HL-60 (cell line): ENCODE results near the gene PGS1.

Source experiments
- CTCF ChIP-seq: IDR thresholded peaks from one replicate; pipeline ENCODE4 v1.5.1; 2011; ENCODE audit warnings: low read length, control low read depth, inconsistent platforms; ENCODE audit not compliant: insufficient read depth
- GABPA ChIP-seq: IDR thresholded peaks from 2 replicates; pipeline ENCODE4 v1.6.1; 2012; ENCODE audit warnings: low read depth
- POLR2AphosphoS5 ChIP-seq: IDR thresholded peaks from 2 replicates; pipeline ENCODE4 v1.6.1; 2012; ENCODE audit warnings: low read depth
- SPI1 ChIP-seq: IDR thresholded peaks from 2 replicates; pipeline ENCODE4 v1.6.1; 2012; ENCODE audit warnings: low read depth, mild to moderate bottlenecking, borderline replicate concordance
- TF ChIP-seq, protein P1 (sequence below): IDR thresholded peaks from 2 replicates; pipeline ENCODE4 v1.6.1; 2012; ENCODE audit warnings: low read depth; ENCODE audit not compliant: insufficient replicate concordance

DNA sequence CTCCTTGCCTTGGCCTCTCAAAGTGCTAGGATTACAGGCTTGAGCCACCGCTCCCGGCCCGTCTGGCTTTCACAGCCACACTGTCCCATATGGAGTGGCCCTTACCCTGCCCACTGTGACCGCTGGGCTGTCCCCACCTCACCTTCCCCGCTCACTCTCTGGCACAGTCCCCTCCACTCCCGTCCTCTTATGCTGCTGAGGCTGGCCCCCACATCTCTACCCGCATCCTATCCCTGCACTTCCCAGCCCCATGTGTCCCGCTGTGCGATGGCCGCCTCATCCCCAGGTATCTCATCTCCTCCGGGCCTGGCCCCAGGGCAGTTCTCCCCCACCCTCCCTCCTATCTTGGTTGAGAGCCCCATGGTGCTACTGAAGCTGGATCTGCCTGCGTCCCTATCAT lies 93.2 kb downstream of the PGS1 start:
- TF ChIP-seq CTCF (no peak), POLR2AphosphoS5 (no peak), GABPA (no peak), SPI1 (no peak)
- TF ChIP-seq, protein P1, sequence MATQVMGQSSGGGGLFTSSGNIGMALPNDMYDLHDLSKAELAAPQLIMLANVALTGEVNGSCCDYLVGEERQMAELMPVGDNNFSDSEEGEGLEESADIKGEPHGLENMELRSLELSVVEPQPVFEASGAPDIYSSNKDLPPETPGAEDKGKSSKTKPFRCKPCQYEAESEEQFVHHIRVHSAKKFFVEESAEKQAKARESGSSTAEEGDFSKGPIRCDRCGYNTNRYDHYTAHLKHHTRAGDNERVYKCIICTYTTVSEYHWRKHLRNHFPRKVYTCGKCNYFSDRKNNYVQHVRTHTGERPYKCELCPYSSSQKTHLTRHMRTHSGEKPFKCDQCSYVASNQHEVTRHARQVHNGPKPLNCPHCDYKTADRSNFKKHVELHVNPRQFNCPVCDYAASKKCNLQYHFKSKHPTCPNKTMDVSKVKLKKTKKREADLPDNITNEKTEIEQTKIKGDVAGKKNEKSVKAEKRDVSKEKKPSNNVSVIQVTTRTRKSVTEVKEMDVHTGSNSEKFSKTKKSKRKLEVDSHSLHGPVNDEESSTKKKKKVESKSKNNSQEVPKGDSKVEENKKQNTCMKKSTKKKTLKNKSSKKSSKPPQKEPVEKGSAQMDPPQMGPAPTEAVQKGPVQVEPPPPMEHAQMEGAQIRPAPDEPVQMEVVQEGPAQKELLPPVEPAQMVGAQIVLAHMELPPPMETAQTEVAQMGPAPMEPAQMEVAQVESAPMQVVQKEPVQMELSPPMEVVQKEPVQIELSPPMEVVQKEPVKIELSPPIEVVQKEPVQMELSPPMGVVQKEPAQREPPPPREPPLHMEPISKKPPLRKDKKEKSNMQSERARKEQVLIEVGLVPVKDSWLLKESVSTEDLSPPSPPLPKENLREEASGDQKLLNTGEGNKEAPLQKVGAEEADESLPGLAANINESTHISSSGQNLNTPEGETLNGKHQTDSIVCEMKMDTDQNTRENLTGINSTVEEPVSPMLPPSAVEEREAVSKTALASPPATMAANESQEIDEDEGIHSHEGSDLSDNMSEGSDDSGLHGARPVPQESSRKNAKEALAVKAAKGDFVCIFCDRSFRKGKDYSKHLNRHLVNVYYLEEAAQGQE = no peak
